NCI-H446 treated with DMSO at 0.1 percent for 48 hours (cell line): ENCODE data around the gene CFDP1.

Source experiments
- DNase-seq: peaks from one replicate; lab custom pipeline; 2025; lab: John Stamatoyannopoulos, UW

Gene CFDP1

GRCh38 chr16:75406943-75407342, 26.4 kb downstream of the CFDP1 start:
- DNase-seq = no peak

GRCh38 chr16:75402821-75403475, 30.4 kb downstream of the CFDP1 start:
- no peak for DNase-seq

GRCh38 chr16:75402159-75402820, 31.0 kb downstream of the CFDP1 start:
- no peak for DNase-seq

- no peak for DNase-seq
Measured at GRCh38 chr16:75401691-75402090, 31.6 kb downstream of the CFDP1 start.

GRCh38 chr16:75398333-75398732, 35.0 kb downstream of the CFDP1 start:
- DNase-seq = no peak

GRCh38 chr16:75394941-75395340, 38.4 kb downstream of the CFDP1 start:
- DNase-seq = no peak

GRCh38 chr16:75392906-75393305, 40.4 kb downstream of the CFDP1 start:
- no peak for DNase-seq

- no peak for DNase-seq
Measured at GRCh38 chr16:75390926-75391653, 42.2 kb downstream of the CFDP1 start.

- no peak for DNase-seq
Measured at GRCh38 chr16:75389096-75389690, 44.1 kb downstream of the CFDP1 start.

- DNase-seq = no peak
Measured at GRCh38 chr16:75387951-75388350, 45.4 kb downstream of the CFDP1 start.

GRCh38 chr16:75385507-75386152, 47.7 kb downstream of the CFDP1 start:
- DNase-seq = peak; percentile 34

GRCh38 chr16:75383141-75383540, 50.2 kb downstream of the CFDP1 start:
- DNase-seq = no peak

- no peak for DNase-seq
Measured at GRCh38 chr16:75382611-75383010, 50.7 kb downstream of the CFDP1 start.

GRCh38 chr16:75380870-75381269, 52.4 kb downstream of the CFDP1 start:
- DNase-seq = no peak

- DNase-seq = no peak
Measured at GRCh38 chr16:75379911-75380847, 53.1 kb downstream of the CFDP1 start.

- DNase-seq = no peak
Measured at GRCh38 chr16:75379339-75379738, 54.0 kb downstream of the CFDP1 start.

- no peak for DNase-seq
Measured at GRCh38 chr16:75378616-75379015, 54.7 kb downstream of the CFDP1 start.

- no peak for DNase-seq
Measured at GRCh38 chr16:75377729-75378386, 55.4 kb downstream of the CFDP1 start.

GRCh38 chr16:75376475-75377161, 56.7 kb downstream of the CFDP1 start:
- DNase-seq = no peak

- no peak for DNase-seq
Measured at GRCh38 chr16:75374388-75374787, 58.9 kb downstream of the CFDP1 start.
